CD8-positive, alpha-beta memory T cell (primary cell): Measurements from ENCODE around the gene PPP1R16B. TPM values are rescaled to one million over a fixed set of nuclear protein-coding genes. Genes with fewer than 3 reads are reported as not detected.

ENCODE experiments used
- CTCF ChIA-PET: fragments of 350-600 bp; sonication (Branson Sonifier 250); formaldehyde crosslinking; loops from one replicate; lab custom pipeline; 2021; ENCODE audit warnings: antibody characterized with exemption; lab: Charles Lee
- POLR2A ChIA-PET: fragments of 350-600 bp; sonication (Branson Sonifier 250); formaldehyde crosslinking; loops from one replicate; lab custom pipeline; 2021; ENCODE audit warnings: antibody characterized with exemption; lab: Charles Lee
- DNase-seq, 5 donors: peaks; one replicate each; pipeline versions ENCODE4 v3.0.0 to v3.0.0-alpha.2; 2020 to 2022; ENCODE audit warnings: mixed read lengths in 1 of 5
- H3K27ac ChIP-seq: one replicate; pipeline ENCODE4 v1.7.0; 2013; ENCODE audit warnings: low read depth, mild to moderate bottlenecking, low read length, moderate library complexity
- H3K27me3 ChIP-seq: 2 replicates; pipeline ENCODE4 v1.7.0; 2013; ENCODE audit warnings: low read length, mild to moderate bottlenecking; ENCODE audit not compliant: insufficient read depth, poor library complexity, severe bottlenecking
- H3K36me3 ChIP-seq: 2 replicates; pipeline ENCODE4 v1.7.0; 2013; ENCODE audit warnings: mild to moderate bottlenecking, low read length, moderate library complexity; ENCODE audit not compliant: insufficient read depth
- H3K4me1 ChIP-seq: 2 replicates; pipeline ENCODE4 v1.7.0; 2013; ENCODE audit warnings: mild to moderate bottlenecking, low read length, moderate library complexity; ENCODE audit not compliant: insufficient read depth
- H3K4me3 ChIP-seq: 2 replicates; pipeline ENCODE4 v1.7.0; 2013; ENCODE audit warnings: mild to moderate bottlenecking, low read length
- H3K9me3 ChIP-seq: 2 replicates; pipeline ENCODE4 v1.7.0; 2013; ENCODE audit warnings: mild to moderate bottlenecking, low read length
- H3K27ac Mint-ChIP-seq, 8 donors: one replicate each; pipeline ENCODE4 v1.8.0; 2020 to 2021; ENCODE audit warnings: mixed read lengths in 8 of 8, mild to moderate bottlenecking in 6 of 8, inconsistent platforms in 3 of 8, moderate library complexity in 3 of 8
- H3K27me3 Mint-ChIP-seq, 2 donors: one replicate each; pipeline ENCODE4 v1.8.0; 2020 to 2021; ENCODE audit warnings: mixed read lengths in 2 of 2, mild to moderate bottlenecking in 1 of 2, moderate library complexity in 1 of 2
- H3K36me3 Mint-ChIP-seq, 3 donors: one replicate each; pipeline ENCODE4 v1.8.0; 2020 to 2021; ENCODE audit warnings: mixed read lengths in 3 of 3, inconsistent platforms in 1 of 3, mild to moderate bottlenecking in 1 of 3
- H3K4me1 Mint-ChIP-seq, 3 donors: one replicate each; pipeline ENCODE4 v1.8.0; 2020 to 2021; ENCODE audit warnings: mixed read lengths in 3 of 3, inconsistent platforms in 1 of 3, mild to moderate bottlenecking in 1 of 3
- H3K4me3 Mint-ChIP-seq, 7 donors: one replicate each; pipeline ENCODE4 v1.8.0; 2020 to 2021; ENCODE audit warnings: mixed read lengths in 7 of 7, mild to moderate bottlenecking in 6 of 7, moderate library complexity in 4 of 7, inconsistent platforms in 2 of 7
- H3K9me3 Mint-ChIP-seq, 5 donors: one replicate each; pipeline ENCODE4 v1.8.0; 2020 to 2022; ENCODE audit warnings: mixed read lengths in 5 of 5, mild to moderate bottlenecking in 3 of 5, moderate library complexity in 2 of 5, inconsistent platforms in 1 of 5
- polyA plus RNA-seq: library from polyadenylated mRNA; unstranded; fragments of 300-500 nt; fragmentation: Illumina TruSeq; gene quantifications from one replicate; pipeline ENCODE4 v1.2.3, GENCODE V29; 2021
- total RNA-seq, 2 experiments: library from RNA; stranded (reverse); gene quantifications; one replicate each; pipeline ENCODE4 v1.2.3, GENCODE V29; 2021

The PPP1R16B gene
- total and polyA plus RNA-seq, 3 experiments from 2014 or later, result 40.2 to 171 (median 167) TPM

DNA sequence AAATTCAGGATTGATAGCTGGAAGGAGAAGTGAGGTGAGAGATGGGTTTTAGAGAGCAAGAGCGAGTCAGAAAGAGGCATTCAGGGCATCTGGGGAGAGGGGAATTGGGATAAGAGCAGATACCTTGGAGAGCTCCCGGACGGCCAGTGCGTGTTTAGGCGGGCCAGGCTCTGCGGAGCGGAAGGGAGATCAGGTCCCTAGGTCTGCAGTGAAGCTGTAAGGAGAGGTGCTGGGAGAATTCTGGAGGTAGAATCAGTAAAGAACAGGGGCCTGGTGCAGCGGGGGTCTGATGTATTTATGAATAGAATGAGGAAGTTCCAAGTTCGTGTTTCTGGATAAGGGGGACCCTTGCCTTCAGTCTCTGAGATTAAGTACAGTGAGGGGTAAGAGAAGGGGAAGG lies 73.4 kb downstream of the PPP1R16B start:
- Histone ChIP-seq H3K36me3 (no peaks in the 10 kb centered on the region), H3K27ac (no peak overlapping the region), H3K9me3 (no peaks in the 10 kb centered on the region), H3K4me3 (no peak overlapping the region), H3K27me3 (no peaks in the 10 kb centered on the region), H3K4me1 (peaks cover 54% of the 10 kb centered on the region)
- peaks cover 0 to 2% of the 10 kb centered on the region in 2 donors for H3K27me3 Mint-ChIP-seq
- H3K9me3 Mint-ChIP-seq, result peaks cover 0 to 2% (median 0%) of the 10 kb centered on the region in 5 donors
- ChIA-PET POLR2A (interaction anchor here (0.9 to 1.4 kb wide), 2 partner anchors 14 to 73 kb away, joined by 3 to 7 read pairs; partner anchors contain the start of gene PPP1R16B), CTCF (interaction anchor here (0.6 to 6.5 kb wide), 9 partner anchors 8 to 234 kb away, joined by 3 to 51 read pairs (median 4); partner anchors contain the start of gene PPP1R16B)
- peaks cover 0 to 46% (median 10%) of the 10 kb centered on the region in 3 donors for H3K36me3 Mint-ChIP-seq
- H3K27ac Mint-ChIP-seq, result peak overlapping the region in 7 of 8 donors; percentile 27 to 99 (median 78)
- peaks cover 84 to 100% (median 99%) of the 10 kb centered on the region in 3 donors for H3K4me1 Mint-ChIP-seq
- DNase-seq, result peak in 1 of 5 donors; percentile 38
- H3K4me3 Mint-ChIP-seq, result peak overlapping the region in 1 of 7 donors; percentile 36

DNA sequence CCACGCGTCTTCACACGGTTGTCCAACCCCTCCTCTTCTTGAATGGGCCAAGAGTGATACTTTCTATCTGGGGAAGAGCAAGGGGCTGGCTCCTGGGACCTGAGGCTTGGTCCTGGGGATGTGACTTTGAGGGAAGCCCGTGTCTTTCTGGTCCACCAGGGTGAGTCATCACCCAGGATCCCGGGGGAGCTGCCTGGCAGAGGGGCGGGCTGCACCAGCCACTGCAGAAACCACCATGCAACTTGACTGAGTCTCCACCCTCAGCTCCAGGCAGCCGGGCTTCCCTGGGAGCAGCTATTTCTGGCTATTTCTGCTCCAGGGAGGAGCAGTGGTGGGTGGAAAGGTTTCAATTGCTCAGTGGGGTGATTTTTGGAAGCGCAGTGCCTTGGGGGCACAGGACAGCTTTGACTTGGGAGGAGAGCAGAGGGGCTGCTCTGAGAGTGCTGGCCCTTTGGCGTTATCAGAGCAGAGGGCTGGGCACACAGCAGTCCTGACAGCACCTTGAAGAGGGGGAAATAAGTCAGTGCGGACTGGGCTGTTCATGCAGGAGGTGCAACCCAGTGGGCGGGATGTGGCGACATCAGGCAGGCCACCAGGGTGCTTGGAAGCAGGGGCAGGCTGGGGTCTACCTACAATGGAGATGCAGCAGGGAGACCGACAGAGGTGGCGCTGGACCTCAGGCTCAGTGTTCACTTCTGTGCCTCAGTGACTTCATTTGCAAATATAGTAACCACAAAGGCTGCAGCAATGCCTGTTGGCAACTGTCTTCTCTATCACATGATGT lies 75.6 kb downstream of the PPP1R16B start:
- peak in 1 of 5 donors; percentile 48 for DNase-seq
- Mint-ChIP-seq H3K36me3 (peaks cover 0 to 54% (median 10%) of the 10 kb centered on the region in 3 donors), H3K27me3 (peaks cover 0 to 2% of the 10 kb centered on the region in 2 donors), H3K9me3 (no peaks in the 10 kb centered on the region), H3K4me1 (peaks cover 69 to 90% (median 83%) of the 10 kb centered on the region in 3 donors), H3K27ac (peak overlapping the region; percentile 50 to 99 (median 75)), H3K4me3 (peak overlapping the region in 2 of 7 donors; percentile 21 to 41)
- Histone ChIP-seq H3K9me3 (no peaks in the 10 kb centered on the region), H3K36me3 (no peaks in the 10 kb centered on the region), H3K4me3 (no peak overlapping the region), H3K27me3 (no peaks in the 10 kb centered on the region), H3K4me1 (peaks cover 31% of the 10 kb centered on the region), H3K27ac (no peak overlapping the region)
- POLR2A ChIA-PET, result interaction anchor here (3.1 kb wide), 1 partner anchor 76 kb away, joined by 18 read pairs; the partner anchor contains the start of gene PPP1R16B
- CTCF ChIA-PET, result interaction anchor here (0.9 to 6.5 kb wide), 6 partner anchors 10 to 132 kb away, joined by 3 to 51 read pairs (median 4); partner anchors contain the start of gene ACTR5

DNA sequence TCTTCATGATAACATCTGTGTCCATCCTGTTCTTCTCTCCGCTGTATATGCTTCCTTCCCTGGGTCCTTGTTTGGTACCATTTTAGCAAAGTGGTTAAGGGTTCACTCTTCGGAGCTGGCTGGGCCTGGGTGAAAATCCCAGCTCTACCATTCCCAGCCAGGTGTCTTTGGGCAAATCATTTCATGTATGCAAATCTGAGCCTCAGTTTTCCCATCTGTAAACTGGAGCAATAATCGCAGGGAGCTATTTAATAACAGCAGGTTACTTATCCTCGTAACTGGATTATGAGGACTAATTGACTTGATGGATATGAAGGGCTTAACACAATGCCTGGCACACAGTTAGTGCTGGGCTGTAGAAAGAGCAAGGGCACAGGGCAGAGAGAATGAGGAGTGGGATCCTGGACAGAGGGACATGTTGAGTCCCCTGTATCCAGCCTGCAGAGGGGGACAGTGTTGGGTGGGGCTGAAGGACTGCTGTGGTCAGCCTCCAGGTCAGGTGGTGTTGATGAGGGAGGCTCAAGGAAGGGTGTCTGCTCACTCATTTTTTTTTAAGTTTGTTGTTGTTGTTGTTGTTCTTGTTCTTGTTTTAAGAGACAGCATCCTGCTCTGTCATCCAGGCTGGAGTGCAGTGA lies 76.4 kb downstream of the PPP1R16B start:
- DNase-seq, result peak in 1 of 5 donors; percentile 14
- H3K4me3 ChIP-seq, result no peak overlapping the region
- peaks cover 24% of the 10 kb centered on the region for H3K4me1 ChIP-seq
- H3K27ac ChIP-seq, result no peak overlapping the region
- peaks cover 0 to 54% (median 10%) of the 10 kb centered on the region in 3 donors for H3K36me3 Mint-ChIP-seq
- peaks cover 0 to 2% of the 10 kb centered on the region in 2 donors for H3K27me3 Mint-ChIP-seq
- ChIA-PET POLR2A (interaction anchor here (2.4 to 3.1 kb wide), 2 partner anchors 11 to 76 kb away, joined by 10 to 18 read pairs; partner anchors contain the start of gene PPP1R16B), CTCF (interaction anchor here (1.0 to 6.5 kb wide), 7 partner anchors 11 to 133 kb away, joined by 3 to 51 read pairs (median 4); partner anchors contain the start of gene ACTR5)
- no peaks in the 10 kb centered on the region for H3K36me3 ChIP-seq
- no peaks in the 10 kb centered on the region for H3K27me3 ChIP-seq
- H3K9me3 ChIP-seq, result no peaks in the 10 kb centered on the region
- peak overlapping the region; percentile 87 to 99 (median 94) for H3K27ac Mint-ChIP-seq
- H3K9me3 Mint-ChIP-seq, result no peaks in the 10 kb centered on the region
- peaks cover 66 to 90% (median 78%) of the 10 kb centered on the region in 3 donors for H3K4me1 Mint-ChIP-seq
- peak overlapping the region in 4 of 7 donors; percentile 55 to 73 (median 59) for H3K4me3 Mint-ChIP-seq

DNA sequence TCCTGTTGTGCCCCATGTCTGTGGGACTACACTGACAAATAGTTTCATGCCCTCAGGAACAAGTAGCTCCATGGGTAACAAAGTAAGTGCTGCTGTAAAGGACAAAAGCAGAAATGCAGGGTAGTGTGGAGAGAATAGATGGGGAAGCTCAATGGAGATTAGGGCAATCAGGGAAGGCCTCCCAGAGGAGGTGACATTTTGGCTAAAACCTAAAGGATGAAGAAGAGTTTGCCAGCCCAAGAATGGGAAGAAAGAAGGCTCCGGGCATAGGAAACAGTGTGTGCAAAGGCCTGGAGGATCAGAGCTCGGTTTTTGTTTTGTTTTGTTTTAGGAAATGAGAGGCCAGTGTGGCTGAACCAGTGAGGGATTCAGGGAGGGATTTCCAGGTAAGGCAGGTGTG lies 77.1 kb downstream of the PPP1R16B start:
- Histone ChIP-seq H3K27me3 (no peaks in the 10 kb centered on the region), H3K4me1 (peaks cover 23% of the 10 kb centered on the region), H3K36me3 (no peaks in the 10 kb centered on the region), H3K4me3 (no peak overlapping the region), H3K9me3 (no peaks in the 10 kb centered on the region), H3K27ac (peak overlapping the region; percentile 18)
- DNase-seq, result no peak
- Mint-ChIP-seq H3K4me3 (peak overlapping the region in 6 of 7 donors; percentile 52 to 84 (median 70)), H3K4me1 (peaks cover 67 to 90% (median 77%) of the 10 kb centered on the region in 3 donors), H3K27ac (peak overlapping the region; percentile 87 to 99 (median 95)), H3K27me3 (peaks cover 0 to 2% of the 10 kb centered on the region in 2 donors), H3K9me3 (no peaks in the 10 kb centered on the region), H3K36me3 (peaks cover 0 to 54% (median 8%) of the 10 kb centered on the region in 3 donors)
- POLR2A ChIA-PET, result interaction anchor here (1.3 to 3.1 kb wide), 3 partner anchors 10 to 77 kb away, joined by 4 to 18 read pairs (median 10); partner anchors contain the start of gene PPP1R16B
- CTCF ChIA-PET, result interaction anchor here (0.8 to 6.5 kb wide), 11 partner anchors 10 to 94 kb away, joined by 3 to 51 read pairs (median 5); partner anchors contain the start of gene PPP1R16B

DNA sequence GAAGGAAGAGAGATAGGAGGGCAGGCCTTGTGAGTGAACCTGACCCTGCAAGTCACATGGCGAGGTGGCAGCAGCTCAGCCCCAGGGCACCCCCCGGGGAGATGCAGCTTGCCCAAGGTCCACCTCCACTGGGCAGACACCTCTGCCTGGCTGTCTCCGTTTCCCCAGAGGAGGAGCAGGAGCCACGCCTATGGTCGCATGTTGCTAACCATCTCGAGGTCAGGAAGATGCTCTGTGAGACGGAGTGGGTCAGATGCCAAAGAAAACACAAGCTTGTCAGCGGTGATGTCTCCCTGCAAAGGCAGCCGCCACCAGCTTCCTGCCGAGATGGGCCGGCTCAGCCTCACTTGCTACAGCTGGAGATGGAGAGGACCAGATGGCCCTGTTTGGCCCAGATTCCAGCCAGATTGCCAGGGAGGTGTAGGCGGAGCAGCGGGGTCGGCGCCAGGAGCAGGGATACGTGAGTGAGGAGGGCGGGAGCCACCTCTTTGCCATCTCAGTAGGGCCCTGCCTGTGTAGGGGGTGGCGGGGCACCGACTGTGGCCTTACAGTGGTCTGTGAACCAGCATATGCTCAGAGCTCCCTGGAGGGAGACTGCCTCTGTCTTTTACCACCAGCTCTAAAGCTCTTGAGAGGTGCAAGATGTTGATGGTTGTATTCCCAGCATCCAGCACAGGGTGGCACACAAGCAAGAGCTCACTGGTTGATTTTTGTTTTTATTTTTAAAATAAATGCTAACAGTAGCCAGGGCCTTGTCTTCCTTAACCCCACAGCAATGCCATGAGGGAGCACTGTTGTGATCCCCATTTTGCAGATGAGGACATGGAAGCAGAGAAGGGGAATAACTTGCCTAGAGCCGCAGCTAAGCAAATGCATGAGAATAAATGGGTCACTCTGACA lies 77.8 kb downstream of the PPP1R16B start:
- POLR2A ChIA-PET, result interaction anchor here (1.3 to 3.1 kb wide), 4 partner anchors 8 to 78 kb away, joined by 4 to 18 read pairs (median 9); partner anchors contain the start of gene PPP1R16B

DNA sequence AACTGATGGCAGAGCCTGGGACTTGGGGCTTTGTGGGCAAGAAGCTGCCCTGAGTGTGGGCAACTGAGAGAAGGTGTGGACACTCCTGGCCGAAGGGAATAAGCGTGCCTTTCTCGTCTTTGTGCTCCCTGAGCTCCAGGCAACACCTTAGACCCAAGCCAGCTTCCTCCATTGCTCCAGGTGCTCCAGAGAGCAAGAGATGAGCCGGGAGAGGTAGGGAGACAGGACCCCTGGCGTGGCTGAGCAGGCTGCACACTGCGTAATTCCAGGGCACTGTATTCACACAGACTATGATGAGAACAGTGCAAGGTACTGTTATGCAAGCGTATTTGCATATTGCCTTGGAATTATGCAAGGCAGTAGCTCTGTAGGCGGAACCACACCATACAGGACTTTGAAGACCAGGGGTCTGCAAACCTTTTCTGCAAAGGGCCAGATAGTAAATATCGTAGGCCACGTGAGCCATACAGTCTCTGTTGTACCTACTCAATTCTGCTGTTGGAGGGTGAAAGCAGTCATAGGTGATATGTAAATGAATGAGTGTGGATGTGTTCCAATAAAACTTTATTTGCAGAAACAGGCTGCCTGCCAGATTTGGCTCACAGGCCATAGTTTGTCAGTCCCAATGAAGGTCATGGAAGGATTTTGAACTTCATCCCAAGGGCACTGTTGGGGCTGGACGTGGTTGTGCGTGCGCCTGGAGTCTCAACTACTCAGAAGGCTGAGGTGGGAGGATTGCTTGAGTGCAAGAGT lies 78.7 kb downstream of the PPP1R16B start:
- ChIA-PET POLR2A (interaction anchor here (1.3 to 3.1 kb wide), 4 partner anchors 9 to 79 kb away, joined by 4 to 18 read pairs (median 9); partner anchors contain the start of gene PPP1R16B), CTCF (interaction anchor here (0.6 to 6.5 kb wide), 8 partner anchors 9 to 94 kb away, joined by 3 to 51 read pairs (median 6); partner anchors contain the start of gene PPP1R16B)
- Mint-ChIP-seq H3K27me3 (peaks cover 0 to 2% of the 10 kb centered on the region in 2 donors), H3K27ac (peak overlapping the region in 7 of 8 donors; percentile 17 to 99 (median 45)), H3K9me3 (no peaks in the 10 kb centered on the region), H3K4me1 (peaks cover 54 to 86% (median 67%) of the 10 kb centered on the region in 3 donors), H3K4me3 (peak overlapping the region in 1 of 7 donors; percentile 76), H3K36me3 (peaks cover 0 to 53% (median 5%) of the 10 kb centered on the region in 3 donors)
- Histone ChIP-seq H3K27ac (no peak overlapping the region), H3K4me1 (peaks cover 19% of the 10 kb centered on the region), H3K36me3 (no peaks in the 10 kb centered on the region), H3K9me3 (no peaks in the 10 kb centered on the region), H3K27me3 (no peaks in the 10 kb centered on the region), H3K4me3 (no peak overlapping the region)
- DNase-seq, result peak in 1 of 5 donors; percentile 26

More for the DNA sequence above, 77.8 kb downstream of the PPP1R16B start:
- Mint-ChIP-seq H3K9me3 (no peaks in the 10 kb centered on the region), H3K27me3 (peaks cover 0 to 2% of the 10 kb centered on the region in 2 donors), H3K27ac (peak overlapping the region; percentile 87 to 99 (median 95)), H3K4me3 (peak overlapping the region in 5 of 7 donors; percentile 52 to 84 (median 71)), H3K36me3 (peaks cover 0 to 55% (median 8%) of the 10 kb centered on the region in 3 donors), H3K4me1 (peaks cover 61 to 88% (median 70%) of the 10 kb centered on the region in 3 donors)
- H3K27me3 ChIP-seq, result no peaks in the 10 kb centered on the region
- peaks cover 23% of the 10 kb centered on the region for H3K4me1 ChIP-seq
- no peak overlapping the region for H3K4me3 ChIP-seq
- CTCF ChIA-PET, result interaction anchor here (0.6 to 6.5 kb wide), 14 partner anchors 10 to 95 kb away, joined by 3 to 51 read pairs (median 3); partner anchors contain the start of gene PPP1R16B
- peak overlapping the region; percentile 18 for H3K27ac ChIP-seq
- no peaks in the 10 kb centered on the region for H3K36me3 ChIP-seq
- DNase-seq, result peak in 1 of 5 donors; percentile 57
- no peaks in the 10 kb centered on the region for H3K9me3 ChIP-seq
